ENCODE results near the gene SMIM14.

- TF ChIP-seq CTCF (IDR thresholded peaks at IDR 0.05) (no peak), POLR2A (IDR thresholded peaks at IDR 0.05) (no peak)
Observed at GRCh38 chr4:39521253-39521919, 117.3 kb downstream of the SMIM14 start.
